Spleen (tissue), 11 donors: Measurements from ENCODE around the gene SPATA20. TPM values are rescaled to one million over a fixed set of nuclear protein-coding genes. Genes with fewer than 3 reads are reported as not detected.

Experiments used
- DNase-seq: peaks from one replicate; pipeline ENCODE4 v3.0.0-alpha.2; 2020
- H3K27ac ChIP-seq, 8 donors: fragments of 200-600 bp; sonication (generic) in 7 of 8; 1 replicate in 4 of 8; 2 replicates in 4 of 8; pipeline versions ENCODE4 v1.5.0 to v1.8.0; 2016 to 2021; ENCODE audit warnings: inconsistent platforms in 4 of 8, mild to moderate bottlenecking in 4 of 8, moderate library complexity in 1 of 8
- H3K27me3 ChIP-seq, 7 donors: fragments of 200-600 bp; sonication (generic) in 6 of 7; replicated peaks in 1 of 7; 1 replicate in 4 of 7; 2 replicates in 3 of 7; pipeline versions ENCODE4 v1.5.0 to v1.8.0; 2016 to 2021; ENCODE audit warnings: inconsistent platforms in 3 of 7, mild to moderate bottlenecking in 1 of 7
- H3K36me3 ChIP-seq, 6 donors: fragments of 200-600 bp; sonication (generic) in 5 of 6; 1 replicate in 4 of 6; 2 replicates in 2 of 6; pipeline versions ENCODE4 v1.5.0 to v1.8.0; 2016 to 2021; ENCODE audit warnings: inconsistent platforms in 2 of 6
- H3K4me1 ChIP-seq, 6 donors: fragments of 200-600 bp; sonication (generic) in 5 of 6; 1 replicate in 3 of 6; 2 replicates in 3 of 6; pipeline versions ENCODE4 v1.5.0 to v1.8.0; 2016 to 2021; ENCODE audit warnings: inconsistent platforms in 3 of 6
- H3K4me3 ChIP-seq, 8 donors: fragments of 200-600 bp; sonication (generic) in 7 of 8; 1 replicate in 4 of 8; 2 replicates in 4 of 8; pipeline versions ENCODE4 v1.5.0 to v1.8.0; 2016 to 2021; ENCODE audit warnings: inconsistent platforms in 4 of 8, mild to moderate bottlenecking in 4 of 8, moderate library complexity in 2 of 8
- H3K9me3 ChIP-seq, 8 donors: fragments of 200-600 bp; sonication (generic) in 7 of 8; 1 replicate in 4 of 8; 2 replicates in 4 of 8; pipeline versions ENCODE4 v1.5.0 to v1.8.0; 2016 to 2021; ENCODE audit warnings: inconsistent platforms in 4 of 8
- POLR2A ChIP-seq, 3 donors: fragments of 450-650 bp; IDR thresholded peaks; one replicate each; pipeline ENCODE4 v1.5.1; 2017; ENCODE audit warnings: antibody characterized with exemption in 3 of 3, mild to moderate bottlenecking in 1 of 3
- POLR2AphosphoS5 ChIP-seq, 3 donors: sonication (generic); formaldehyde crosslinking; IDR thresholded peaks; one replicate each; pipeline ENCODE4 v1.5.1; 2017; ENCODE audit warnings: antibody characterized with exemption in 3 of 3
- WGBS, 5 donors: extraction: QIAGEN DNeasy Blood & Tissue Kit in 3 of 5; methylation state at CpG; one replicate each; pipeline versions ENCODE4 v1.1.5 to v1.1.7; 2013 to 2018; 5-methylcytosine and 5-hydroxymethylcytosine counted together
- intact Hi-C: fragments of 100-400 bp; cut with DNase I; formaldehyde crosslinking; loops from one replicate; pipeline ENCODE4 v1.15.0; 2023; ENCODE audit warnings: low total_unique reads
- polyA plus RNA-seq, 3 donors: library from polyadenylated mRNA; stranded (reverse); fragments of 200-250 nt; gene quantifications; one replicate each; pipeline ENCODE4 v1.2.1, GENCODE V29; 2013
- total RNA-seq, 7 donors: library from RNA; depleted of rRNA in 3 of 7; stranded (reverse); fragments of >200 nt in 3 of 7; fragmentation: NEBNext Ultra II Directional in 4 of 7; extraction: Animal tissue kit (Norgen Biotek cat#: 25700) in 4 of 7; gene quantifications; one replicate each; pipeline versions ENCODE4 v1.1.0 to v1.2.1, GENCODE V29; 2016 to 2021
- TF ChIP-seq, protein P1 (sequence below), 11 experiments: fragments of 200-600 bp in 7 of 11; fragments of 450-650 bp in 4 of 11; sonication (generic) in 4 of 11; IDR thresholded peaks in 8 of 11; conservative IDR thresholded peaks in 3 of 11; 1 replicate in 7 of 11; 2 replicates in 4 of 11; pipeline versions ENCODE4 v1.4.0 to v1.8.0; 2016 to 2021; ENCODE audit warnings: antibody characterized with exemption in 11 of 11, inconsistent platforms in 4 of 11, mild to moderate bottlenecking in 1 of 11
- donor health status: healthy with polysubstance abuse.
- donor health status: DM: no; HTN: no; CAD: no; lungs with moderate emphysema.
- donor health status: DM: no; HTN: no; CAD: no.
- donor health status: Bipolar disorder and iron deficiency.
- donor health status: healthy.
- donor health status: DM: no; HTN: no; CAD: no.
- donor health status: DM: yes; HTN: yes; CAD: no.

SPATA20 gene
- total and polyA plus RNA-seq, 10 donors: 14.9 to 128 (median 57.1) TPM

DNA sequence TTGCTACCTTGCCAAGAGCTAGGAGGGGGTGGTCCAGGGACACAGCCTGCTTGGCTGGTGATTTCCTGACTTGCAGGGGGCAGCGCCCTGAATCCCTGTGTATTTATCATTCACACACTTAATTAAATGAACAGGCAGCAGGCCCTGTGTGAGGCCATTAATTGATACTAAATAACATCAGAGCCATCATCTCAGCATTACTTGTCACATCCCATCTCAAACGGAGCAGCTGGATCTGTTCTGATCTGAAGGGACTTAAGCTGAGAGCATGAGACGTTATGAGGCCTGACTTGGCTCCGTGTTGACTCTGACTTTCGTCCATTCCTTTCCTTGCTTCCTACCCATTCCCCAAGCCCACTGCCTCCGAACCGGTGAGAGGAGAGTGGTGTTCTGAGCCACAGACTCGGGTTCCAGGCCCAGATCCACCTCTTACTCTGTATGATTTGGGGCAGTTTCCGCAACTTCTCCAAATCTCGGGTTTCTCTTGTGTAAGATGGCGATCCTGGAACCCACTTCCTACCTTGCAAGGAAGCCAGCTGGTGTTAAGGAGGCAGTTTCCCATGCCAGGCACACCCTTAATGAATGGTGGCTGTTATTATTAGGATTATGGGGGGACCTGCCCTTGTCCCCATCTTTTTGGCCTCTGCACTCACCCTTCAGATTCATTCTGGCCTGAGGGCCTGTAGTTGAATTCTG lies 47.3 kb downstream of the SPATA20 start:
- 71 to 84% (median 77%) methylated on average over 11 of the region's 11 CpGs for WGBS, 5 donors
- DNase-seq: no peak
- TF ChIP-seq POLR2AphosphoS5 (IDR thresholded peaks at IDR 0.05): no peak
- no peak for TF ChIP-seq POLR2A (IDR thresholded peaks at IDR 0.05)
- TF ChIP-seq, protein P1, sequence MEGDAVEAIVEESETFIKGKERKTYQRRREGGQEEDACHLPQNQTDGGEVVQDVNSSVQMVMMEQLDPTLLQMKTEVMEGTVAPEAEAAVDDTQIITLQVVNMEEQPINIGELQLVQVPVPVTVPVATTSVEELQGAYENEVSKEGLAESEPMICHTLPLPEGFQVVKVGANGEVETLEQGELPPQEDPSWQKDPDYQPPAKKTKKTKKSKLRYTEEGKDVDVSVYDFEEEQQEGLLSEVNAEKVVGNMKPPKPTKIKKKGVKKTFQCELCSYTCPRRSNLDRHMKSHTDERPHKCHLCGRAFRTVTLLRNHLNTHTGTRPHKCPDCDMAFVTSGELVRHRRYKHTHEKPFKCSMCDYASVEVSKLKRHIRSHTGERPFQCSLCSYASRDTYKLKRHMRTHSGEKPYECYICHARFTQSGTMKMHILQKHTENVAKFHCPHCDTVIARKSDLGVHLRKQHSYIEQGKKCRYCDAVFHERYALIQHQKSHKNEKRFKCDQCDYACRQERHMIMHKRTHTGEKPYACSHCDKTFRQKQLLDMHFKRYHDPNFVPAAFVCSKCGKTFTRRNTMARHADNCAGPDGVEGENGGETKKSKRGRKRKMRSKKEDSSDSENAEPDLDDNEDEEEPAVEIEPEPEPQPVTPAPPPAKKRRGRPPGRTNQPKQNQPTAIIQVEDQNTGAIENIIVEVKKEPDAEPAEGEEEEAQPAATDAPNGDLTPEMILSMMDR (IDR thresholded peaks at IDR 0.05 in 8 of 11, conservative IDR thresholded peaks at IDR 0.05 in 3 of 11): no peak
- Histone ChIP-seq H3K9me3 (no peaks in the 10 kb centered on the region), H3K4me3 (no peak overlapping the region), H3K27me3 (peaks cover 0 to 5% (median 0%) of the 10 kb centered on the region in 7 donors), H3K27ac (no peak overlapping the region), H3K4me1 (peaks cover 0 to 12% (median 6%) of the 10 kb centered on the region in 6 donors), H3K36me3 (no peaks in the 10 kb centered on the region)
- intact Hi-C loops: no loop called here

- H3K4me3 ChIP-seq: no peak overlapping the region
- H3K4me1 ChIP-seq: peaks cover 0 to 7% (median 2%) of the 10 kb centered on the region in 6 donors
- WGBS, 5 donors: 82 to 88% (median 87%) methylated on average over 21 of the region's 21 CpGs
- H3K27ac ChIP-seq: no peak overlapping the region
- TF ChIP-seq, protein P1 (IDR thresholded peaks at IDR 0.05 in 8 of 11, conservative IDR thresholded peaks at IDR 0.05 in 3 of 11): no peak
- no peaks in the 10 kb centered on the region for H3K9me3 ChIP-seq
- H3K36me3 ChIP-seq: no peaks in the 10 kb centered on the region
- intact Hi-C loops: no loop called here
- DNase-seq: no peak
- peaks cover 0 to 5% (median 0%) of the 10 kb centered on the region in 7 donors for H3K27me3 ChIP-seq
Observed at GRCh38 chr17:50594892-50595291, 47.9 kb downstream of the SPATA20 start.

DNA sequence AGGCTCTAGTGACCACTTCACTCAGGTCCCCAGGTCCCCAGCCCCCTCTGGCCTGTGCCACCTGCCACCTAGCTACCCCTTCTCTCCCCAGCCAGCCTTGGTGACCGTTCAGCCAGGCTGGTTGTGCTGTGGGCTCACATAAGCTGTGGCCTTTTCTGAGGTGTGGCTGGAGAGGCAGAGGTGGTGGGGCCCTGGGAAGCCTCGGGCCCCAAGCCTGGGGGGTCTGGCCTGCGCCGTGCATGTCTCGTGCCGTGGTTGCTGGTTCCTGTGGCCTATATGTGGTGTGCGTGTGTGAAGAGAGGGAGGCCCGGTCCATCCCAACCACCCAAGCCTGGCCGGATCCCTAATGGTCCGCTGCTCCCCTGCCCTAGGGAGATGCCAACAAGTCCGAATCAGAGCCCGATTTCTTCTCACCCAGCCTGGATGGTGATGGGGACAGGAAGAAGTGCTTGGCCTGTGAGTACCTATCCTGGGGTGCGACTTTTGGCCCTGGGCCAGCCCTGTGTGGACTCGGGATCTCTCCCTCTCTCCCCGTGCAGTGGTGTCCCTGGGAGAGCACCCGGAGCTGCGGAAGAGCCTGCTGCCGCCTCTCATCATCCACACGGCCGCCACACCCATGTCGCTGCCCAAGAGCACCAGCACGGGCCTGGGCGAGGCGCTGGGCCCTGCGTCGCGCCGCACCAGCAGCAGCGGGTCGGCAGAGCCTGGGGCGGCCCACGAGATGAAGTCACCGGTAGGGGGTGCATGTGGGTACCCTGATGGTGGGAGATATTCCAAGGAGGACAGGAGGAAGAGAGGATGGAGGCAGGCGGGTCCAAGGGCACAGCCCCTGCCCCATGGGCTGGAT lies 49.4 kb downstream of the SPATA20 start:
- H3K27ac ChIP-seq: no peak overlapping the region
- intact Hi-C loops: no loop called here
- WGBS, 5 donors: 73 to 87% (median 80%) methylated on average over 16 to 34 of the region's 34 CpGs
- H3K4me3 ChIP-seq: no peak overlapping the region
- TF ChIP-seq, protein P1 (IDR thresholded peaks at IDR 0.05 in 8 of 11, conservative IDR thresholded peaks at IDR 0.05 in 3 of 11): peak in 3 of 11 experiments; percentile 17 to 30 (median 19)
- no peak for TF ChIP-seq POLR2AphosphoS5 (IDR thresholded peaks at IDR 0.05)
- TF ChIP-seq POLR2A (IDR thresholded peaks at IDR 0.05): no peak
- no peaks in the 10 kb centered on the region for H3K4me1 ChIP-seq
- H3K27me3 ChIP-seq: peaks cover 0 to 13% (median 0%) of the 10 kb centered on the region in 7 donors
- no peak for DNase-seq
- H3K9me3 ChIP-seq: no peaks in the 10 kb centered on the region
- H3K36me3 ChIP-seq: no peaks in the 10 kb centered on the region

GRCh38 chr17:50598487-50598886 lies 51.5 kb downstream of the SPATA20 start:
- H3K9me3 ChIP-seq: no peaks in the 10 kb centered on the region
- H3K4me3 ChIP-seq: no peak overlapping the region
- 54 to 67% (median 55%) methylated on average over 5 of the region's 5 CpGs for WGBS, 5 donors
- TF ChIP-seq POLR2AphosphoS5 (IDR thresholded peaks at IDR 0.05) (no peak), POLR2A (IDR thresholded peaks at IDR 0.05) (no peak)
- TF ChIP-seq, protein P1 (IDR thresholded peaks at IDR 0.05 in 8 of 11, conservative IDR thresholded peaks at IDR 0.05 in 3 of 11): no peak
- peaks cover 0 to 34% (median 0%) of the 10 kb centered on the region in 7 donors for H3K27me3 ChIP-seq
- H3K4me1 ChIP-seq: no peaks in the 10 kb centered on the region
- no peak overlapping the region for H3K27ac ChIP-seq
- DNase-seq: no peak
- intact Hi-C loops: no loop called here
- H3K36me3 ChIP-seq: no peaks in the 10 kb centered on the region
